OCI-LY3 (cell line): ENCODE results near the gene NHEJ1.

ENCODE experiments used
- H2AFZ ChIP-seq: fragments of 200-600, 300-600 bp; shearing (Covaris generic); 2 replicates; pipeline ENCODE4 v1.6.0; 2014; ENCODE audit warnings: antibody characterized with exemption, low read depth, low read length
- H3K27ac ChIP-seq: fragments of 200-600, 300-600 bp; sonication (generic); 2 replicates; pipeline ENCODE4 v1.5.1; 2014; ENCODE audit warnings: mild to moderate bottlenecking, low read length, moderate library complexity, mixed read lengths
- H3K27me3 ChIP-seq: fragments of 200-600, 300-600 bp; sonication (generic); 2 replicates; pipeline ENCODE4 v1.6.1; 2014; ENCODE audit warnings: low read depth, low read length, mixed read lengths
- H3K36me3 ChIP-seq: fragments of 200-600, 300-600 bp; sonication (generic); replicated peaks from 2 replicates; pipeline ENCODE3; 2014; ENCODE audit warnings: low read depth, low read length, mixed read lengths
- H3K4me1 ChIP-seq: fragments of 300-600, 200-600 bp; sonication (generic); 2 replicates; pipeline ENCODE4 v1.6.1; 2014; ENCODE audit warnings: low read length, mixed read lengths
- H3K4me2 ChIP-seq: fragments of 200-600, 300-600 bp; sonication (generic); 2 replicates; pipeline ENCODE4 v1.6.1; 2014; ENCODE audit warnings: low read length, mixed read lengths
- H3K4me3 ChIP-seq: fragments of 300-600, 200-600 bp; sonication (generic); 2 replicates; pipeline ENCODE4 v1.5.1; 2014; ENCODE audit warnings: antibody characterized with exemption, mild to moderate bottlenecking, low read length, moderate library complexity
- H3K79me2 ChIP-seq: fragments of 300-600, 200-600 bp; shearing (Covaris generic); 2 replicates; pipeline ENCODE4 v1.6.1; 2014; ENCODE audit warnings: mild to moderate bottlenecking, low read length, mixed read lengths
- H3K9ac ChIP-seq: fragments of 300-600, 200-600 bp; shearing (Covaris generic); 2 replicates; pipeline ENCODE4 v1.6.0; 2014; ENCODE audit warnings: mild to moderate bottlenecking, low read length, moderate library complexity
- H3K9me3 ChIP-seq: fragments of 200-600, 300-600 bp; shearing (Covaris generic); 2 replicates; pipeline ENCODE4 v1.6.1; 2014; ENCODE audit warnings: low read length, mixed read lengths; ENCODE audit not compliant: insufficient read depth
- H4K20me1 ChIP-seq: fragments of 200-600, 300-600 bp; sonication (generic); 2 replicates; pipeline ENCODE4 v1.6.1; 2016; ENCODE audit warnings: low read length, mixed read lengths; ENCODE audit not compliant: insufficient read depth
- EZH2phosphoT487 ChIP-seq: fragments of 200-600 bp; shearing (Covaris generic); IDR thresholded peaks from 2 replicates; pipeline ENCODE4 v1.6.1; 2018; ENCODE audit warnings: antibody characterized with exemption, mixed run types, low read depth
- TF ChIP-seq, protein P1 (sequence below): fragments of 200-600, 300-600 bp; sonication (generic); IDR thresholded peaks from 2 replicates; pipeline ENCODE4 v1.5.1; 2014; ENCODE audit warnings: antibody characterized with exemption, low read length, low read depth

Gene NHEJ1

DNA sequence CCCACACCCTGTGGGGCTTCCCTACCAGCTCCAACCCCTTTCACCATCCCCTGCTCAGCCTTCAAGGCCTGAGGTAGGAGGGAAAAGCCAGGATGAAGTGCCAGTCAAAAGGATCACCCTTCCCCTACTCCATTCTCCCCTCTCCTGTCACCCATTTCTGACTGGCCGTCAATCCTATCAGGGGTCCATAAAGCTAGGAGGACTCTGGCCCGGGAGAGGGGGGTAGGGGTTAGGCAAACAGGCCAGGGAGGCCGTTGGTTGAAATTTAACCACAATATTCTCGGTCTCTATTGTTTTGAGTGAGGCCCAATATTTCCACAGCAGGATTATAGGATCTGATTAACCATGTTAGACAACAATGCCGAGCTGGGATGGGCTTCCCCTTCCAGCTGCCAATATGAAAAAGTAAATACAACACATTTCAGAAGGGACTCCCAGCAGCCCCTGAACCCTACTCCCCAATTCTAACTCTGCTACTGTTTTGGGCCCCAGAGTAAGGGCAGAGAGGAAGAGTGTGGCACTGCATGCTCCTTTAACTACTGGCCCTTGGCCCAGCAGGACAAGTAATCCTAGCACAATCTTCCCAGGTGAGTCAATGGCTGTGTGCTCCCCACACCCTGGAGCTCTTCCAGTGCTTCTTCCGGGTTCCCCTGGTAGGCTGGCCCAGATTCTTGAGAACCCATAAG lies 89.3 kb downstream of the NHEJ1 start:
- no peaks in the 10 kb centered on the region for H3K4me1 ChIP-seq
- TF ChIP-seq, protein P1, sequence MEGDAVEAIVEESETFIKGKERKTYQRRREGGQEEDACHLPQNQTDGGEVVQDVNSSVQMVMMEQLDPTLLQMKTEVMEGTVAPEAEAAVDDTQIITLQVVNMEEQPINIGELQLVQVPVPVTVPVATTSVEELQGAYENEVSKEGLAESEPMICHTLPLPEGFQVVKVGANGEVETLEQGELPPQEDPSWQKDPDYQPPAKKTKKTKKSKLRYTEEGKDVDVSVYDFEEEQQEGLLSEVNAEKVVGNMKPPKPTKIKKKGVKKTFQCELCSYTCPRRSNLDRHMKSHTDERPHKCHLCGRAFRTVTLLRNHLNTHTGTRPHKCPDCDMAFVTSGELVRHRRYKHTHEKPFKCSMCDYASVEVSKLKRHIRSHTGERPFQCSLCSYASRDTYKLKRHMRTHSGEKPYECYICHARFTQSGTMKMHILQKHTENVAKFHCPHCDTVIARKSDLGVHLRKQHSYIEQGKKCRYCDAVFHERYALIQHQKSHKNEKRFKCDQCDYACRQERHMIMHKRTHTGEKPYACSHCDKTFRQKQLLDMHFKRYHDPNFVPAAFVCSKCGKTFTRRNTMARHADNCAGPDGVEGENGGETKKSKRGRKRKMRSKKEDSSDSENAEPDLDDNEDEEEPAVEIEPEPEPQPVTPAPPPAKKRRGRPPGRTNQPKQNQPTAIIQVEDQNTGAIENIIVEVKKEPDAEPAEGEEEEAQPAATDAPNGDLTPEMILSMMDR, result no peak
- TF ChIP-seq EZH2phosphoT487, result no peak
- H3K4me2 ChIP-seq, result no peak overlapping the region
- H3K9me3 ChIP-seq, result no peaks in the 10 kb centered on the region
- no peaks in the 10 kb centered on the region for H4K20me1 ChIP-seq
- H3K27me3 ChIP-seq, result no peaks in the 10 kb centered on the region
- no peaks in the 10 kb centered on the region for H3K36me3 ChIP-seq
- no peaks in the 10 kb centered on the region for H3K79me2 ChIP-seq
- H3K4me3 ChIP-seq, result no peak overlapping the region
- H2AFZ ChIP-seq, result no peak overlapping the region
- no peak overlapping the region for H3K9ac ChIP-seq
- no peak overlapping the region for H3K27ac ChIP-seq

DNA sequence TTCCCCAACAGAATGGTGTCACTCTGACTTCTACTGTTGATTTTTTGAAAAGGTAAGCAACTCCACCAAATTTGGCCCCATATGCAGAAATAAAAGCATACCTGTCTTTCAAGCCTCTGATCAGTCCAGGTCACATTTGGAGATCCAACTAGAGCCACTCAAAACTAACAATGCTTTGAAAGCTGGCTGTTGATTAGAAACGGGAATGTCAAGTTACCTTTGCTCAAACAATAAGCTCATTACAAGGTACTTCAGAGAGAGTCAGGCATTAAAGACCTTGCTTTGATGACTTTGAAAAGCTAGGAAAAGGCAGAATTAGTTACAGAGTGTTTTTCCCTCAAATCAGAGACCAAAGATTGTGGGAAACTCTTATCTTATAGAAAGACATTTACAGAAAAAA lies 95.1 kb downstream of the NHEJ1 start:
- H3K9me3 ChIP-seq, result no peaks in the 10 kb centered on the region
- no peaks in the 10 kb centered on the region for H4K20me1 ChIP-seq
- H3K4me3 ChIP-seq, result no peak overlapping the region
- no peaks in the 10 kb centered on the region for H3K4me1 ChIP-seq
- no peak overlapping the region for H3K4me2 ChIP-seq
- H3K9ac ChIP-seq, result no peak overlapping the region
- no peak overlapping the region for H3K27ac ChIP-seq
- TF ChIP-seq EZH2phosphoT487, result no peak
- TF ChIP-seq, protein P1, result no peak
- no peaks in the 10 kb centered on the region for H3K36me3 ChIP-seq
- H2AFZ ChIP-seq, result no peak overlapping the region
- H3K27me3 ChIP-seq, result no peaks in the 10 kb centered on the region
- no peaks in the 10 kb centered on the region for H3K79me2 ChIP-seq

DNA sequence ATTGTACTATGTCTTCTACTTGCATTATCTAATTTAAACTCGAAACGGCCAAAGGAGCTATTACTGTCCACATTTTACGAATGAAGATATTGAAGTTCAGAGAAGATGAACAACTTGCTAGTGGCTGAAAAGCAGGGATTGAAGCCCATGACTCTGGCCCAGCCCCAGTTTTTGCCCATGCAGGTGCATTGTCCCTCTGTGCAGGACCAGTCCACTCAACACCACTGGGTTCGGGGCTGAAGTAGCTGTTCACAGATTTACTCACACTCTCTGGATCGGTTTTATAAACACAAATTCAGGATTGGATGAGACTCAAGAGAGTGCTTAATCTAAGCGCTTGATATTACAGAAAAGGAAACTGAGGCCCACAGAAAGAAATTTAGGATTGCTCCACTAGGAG lies 98.5 kb downstream of the NHEJ1 start:
- no peaks in the 10 kb centered on the region for H3K36me3 ChIP-seq
- TF ChIP-seq, protein P1, result no peak
- no peak for TF ChIP-seq EZH2phosphoT487
- H3K9ac ChIP-seq, result no peak overlapping the region
- no peaks in the 10 kb centered on the region for H3K27me3 ChIP-seq
- H3K9me3 ChIP-seq, result no peaks in the 10 kb centered on the region
- H3K79me2 ChIP-seq, result no peaks in the 10 kb centered on the region
- H3K4me1 ChIP-seq, result no peaks in the 10 kb centered on the region
- H4K20me1 ChIP-seq, result no peaks in the 10 kb centered on the region
- H3K4me2 ChIP-seq, result no peak overlapping the region
- H2AFZ ChIP-seq, result no peak overlapping the region
- no peak overlapping the region for H3K27ac ChIP-seq
- H3K4me3 ChIP-seq, result no peak overlapping the region

DNA sequence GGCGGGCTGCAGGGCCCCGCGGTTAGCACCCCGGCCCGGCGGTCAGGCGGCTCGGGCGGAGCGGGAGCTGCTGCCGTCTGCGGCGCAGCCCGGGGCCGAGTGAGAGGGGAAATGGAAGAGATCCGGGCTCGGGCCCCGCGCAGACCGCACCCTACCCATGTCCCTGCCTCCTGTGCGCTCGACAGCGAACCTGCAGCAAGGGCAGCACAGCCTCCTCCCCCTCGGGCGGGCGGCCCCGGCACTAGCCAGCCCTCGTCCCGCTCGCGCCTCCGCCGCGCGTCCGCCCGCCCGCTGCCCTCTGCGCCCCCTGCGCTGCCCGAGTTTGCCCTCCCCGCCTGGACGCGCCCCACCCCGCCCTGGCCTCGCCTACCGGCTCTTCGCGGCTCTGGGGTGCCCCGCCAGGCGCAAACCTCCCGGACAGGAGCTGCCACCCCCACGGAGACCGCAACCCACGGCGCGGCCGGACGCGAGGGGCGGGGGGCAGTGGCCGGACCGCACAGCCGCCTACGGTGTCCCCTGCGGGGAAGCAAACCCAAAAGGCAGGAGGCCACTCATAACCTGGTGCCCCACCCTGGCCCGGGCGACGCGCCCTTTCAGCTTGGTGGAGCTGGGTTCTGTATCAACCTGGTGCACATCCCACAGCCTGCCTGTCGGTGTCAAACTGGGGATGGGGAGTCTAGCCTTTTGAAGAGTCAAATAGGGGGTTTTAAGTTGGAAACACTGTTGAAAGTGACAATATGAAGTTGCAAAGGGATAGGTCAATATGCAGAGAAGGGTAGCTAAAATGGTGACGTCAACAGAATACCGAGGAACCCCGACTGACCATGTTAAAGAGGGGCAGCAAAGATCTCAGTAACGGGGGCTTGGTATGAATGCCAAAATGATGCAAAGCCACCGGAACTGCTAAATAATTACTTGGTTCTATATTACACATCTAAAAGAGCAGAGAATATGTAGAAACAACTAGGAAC lies 99.5 kb downstream of the NHEJ1 start, which contains the start of gene IHH:
Gene IHH, minus strand, starts transcription at position 101 of the 971 bp plus-strand sequence. CDS start 454 bp downstream, outside the sequence.
- TF ChIP-seq EZH2phosphoT487, result no peak
- TF ChIP-seq, protein P1, result no peak
- Histone ChIP-seq H3K9ac (no peak within 1 kb of the TSS), H4K20me1 (no peaks in the 10 kb centered on the region), H3K4me2 (no peak within 1 kb of the TSS), H3K27ac (no peak within 1 kb of the TSS), H3K4me1 (no peaks in the 10 kb centered on the region), H3K4me3 (no peak within 1 kb of the TSS), H3K36me3 (no peaks in the 10 kb centered on the region), H3K9me3 (no peaks in the 10 kb centered on the region), H2AFZ (no peak within 1 kb of the TSS), H3K27me3 (no peaks in the 10 kb centered on the region), H3K79me2 (no peaks in the 10 kb centered on the region)
